HT1080 (cell line): ENCODE measurements around the gene CD36. TPM values are rescaled to one million over a fixed set of nuclear protein-coding genes. Genes with fewer than 3 reads are reported as not detected.
A peak's percentile ranks its signal among the peaks of the same experiment; 100 is the strongest.

Experiments
- DNase-seq: peaks from one replicate; pipeline ENCODE4 v3.0.0-alpha.2; 2015; ENCODE audit warnings: low read depth
- small RNA-seq: library from RNA; depleted of rRNA; stranded (forward); fragments of <200 nt; gene quantifications from one replicate; pipeline ENCODE3, GENCODE V24; 2014
- total RNA-seq: library from RNA; depleted of rRNA; stranded (reverse); fragments of >200 nt; shearing (Covaris generic); gene quantifications from 2 replicates; pipeline ENCODE4 v1.2.3, GENCODE V29; 2014; rRNA removed

CD36 gene
- total RNA-seq, 1 experiment from 2014 or later: not detected

DNA sequence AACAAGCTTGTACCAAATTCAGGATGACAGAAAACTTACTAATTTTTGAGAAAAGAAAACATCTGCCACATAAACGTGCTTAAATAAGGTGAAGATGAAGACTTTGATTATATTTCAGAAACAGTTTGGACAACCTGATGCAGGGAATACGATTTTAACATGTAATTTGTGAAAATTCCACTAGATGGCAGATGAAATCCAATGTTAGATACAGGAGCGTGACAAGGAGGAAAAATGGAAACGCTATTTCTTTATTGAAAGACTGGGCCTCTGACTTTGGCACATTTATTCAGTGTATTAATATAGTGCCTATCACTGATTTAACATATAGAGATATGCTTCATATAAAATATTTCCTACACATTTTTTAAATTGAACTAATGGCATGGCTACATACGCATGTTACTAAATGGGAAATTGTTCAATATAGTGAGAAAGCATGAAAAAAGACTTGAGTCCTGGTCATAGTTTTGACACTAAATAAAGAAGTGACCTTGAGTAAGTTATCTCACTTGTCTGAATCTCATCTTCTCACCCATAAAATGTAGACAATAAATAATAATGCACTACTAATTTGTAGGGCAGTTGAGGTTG, 60.7 kb downstream of the CD36 start:
- DNase-seq: peak; percentile 50

DNA sequence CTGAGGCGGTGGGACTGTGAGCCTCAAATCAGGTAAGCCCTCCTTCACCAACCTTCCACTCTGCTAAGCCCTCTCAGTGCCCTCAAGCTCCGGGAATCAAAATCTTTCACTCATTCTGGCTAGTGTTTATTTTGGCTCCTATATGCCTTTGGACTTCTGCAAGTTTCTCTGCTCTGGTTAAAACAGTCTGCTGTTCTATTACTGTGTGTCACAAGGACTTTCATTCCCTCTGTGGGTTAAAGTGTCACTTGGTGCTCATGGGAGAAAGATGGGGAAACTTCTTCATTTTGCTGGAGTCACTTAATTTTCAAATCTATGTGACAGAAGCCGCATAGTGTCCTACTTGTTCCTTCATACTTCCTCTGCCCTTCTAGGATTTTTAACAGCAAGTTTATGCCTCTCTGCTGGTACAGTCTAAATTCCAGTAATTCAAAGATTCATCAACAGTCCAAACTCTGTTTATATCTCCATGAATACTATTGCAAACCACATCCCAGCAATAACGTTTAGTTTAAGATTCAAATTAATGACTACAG, 61.3 kb downstream of the CD36 start:
- no peak for DNase-seq

GRCh38 chr7:80703272-80703671, 64.8 kb downstream of the CD36 start:
- DNase-seq: no peak

GRCh38 chr7:80705130-80705781, 66.8 kb downstream of the CD36 start:
- DNase-seq: no peak

DNA sequence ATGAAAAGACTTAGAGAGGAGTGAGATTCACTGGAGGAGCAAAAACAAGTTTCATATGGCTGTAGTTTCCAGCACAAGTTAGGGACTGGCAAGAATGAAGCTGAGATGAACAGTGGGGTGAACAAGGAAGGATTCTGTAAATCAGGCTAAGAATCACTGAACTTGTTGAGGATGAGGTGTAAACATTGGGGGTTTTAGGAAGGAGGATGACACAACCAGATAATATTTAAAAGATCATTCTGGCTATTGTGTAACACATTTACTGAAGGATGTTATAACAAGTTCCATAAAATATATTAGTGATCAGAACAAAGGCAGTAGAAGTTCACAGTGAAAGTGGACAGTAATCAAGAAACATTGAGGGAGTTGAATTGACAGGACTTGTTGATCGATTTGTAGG, 68.9 kb downstream of the CD36 start:
- no peak for DNase-seq

- DNase-seq: no peak
These were observed 69.7 kb downstream of the CD36 start for GRCh38 chr7:80708123-80708522.

- peak; percentile 79 for DNase-seq
These were observed 73.1 kb downstream of the CD36 start for GRCh38 chr7:80711531-80711930.

DNA sequence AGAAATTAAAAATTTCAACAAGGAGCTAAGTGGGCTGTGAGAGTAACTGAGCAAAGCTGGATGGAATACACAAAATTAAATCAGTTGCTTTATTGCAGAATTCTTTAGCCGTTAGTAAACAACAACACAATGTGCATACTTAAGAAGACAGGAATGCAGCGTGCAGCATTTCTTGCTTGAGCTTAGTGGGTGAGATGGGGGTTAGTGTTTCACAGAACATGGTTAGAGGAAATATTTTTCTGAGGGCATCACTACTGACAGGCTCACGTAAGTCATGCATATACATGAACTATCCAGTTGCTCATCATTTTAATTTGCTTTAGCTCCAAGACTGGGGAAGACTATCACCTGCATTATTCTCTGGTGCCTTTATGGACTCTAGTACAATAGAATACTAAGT, 80.8 kb downstream of the CD36 start:
- DNase-seq: no peak

DNA sequence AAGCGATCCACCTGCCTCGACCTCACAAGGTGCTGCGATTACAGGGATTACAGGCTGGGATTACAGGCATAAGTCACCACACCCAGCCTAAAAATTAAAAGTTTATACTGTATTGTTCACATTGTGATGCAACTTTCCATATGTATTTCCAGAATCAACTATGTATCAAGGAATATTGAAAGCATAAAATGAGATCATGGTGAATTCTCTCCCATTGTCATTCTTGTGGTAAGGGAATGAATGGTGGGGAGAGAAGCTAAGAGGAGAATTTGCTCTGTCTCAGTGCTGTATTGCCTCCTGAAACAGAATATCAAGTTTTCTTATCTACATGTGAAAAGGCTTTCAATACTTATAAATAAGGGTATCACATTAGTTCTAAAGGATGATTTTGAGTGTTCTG, 81.7 kb downstream of the CD36 start:
- no peak for DNase-seq

DNA sequence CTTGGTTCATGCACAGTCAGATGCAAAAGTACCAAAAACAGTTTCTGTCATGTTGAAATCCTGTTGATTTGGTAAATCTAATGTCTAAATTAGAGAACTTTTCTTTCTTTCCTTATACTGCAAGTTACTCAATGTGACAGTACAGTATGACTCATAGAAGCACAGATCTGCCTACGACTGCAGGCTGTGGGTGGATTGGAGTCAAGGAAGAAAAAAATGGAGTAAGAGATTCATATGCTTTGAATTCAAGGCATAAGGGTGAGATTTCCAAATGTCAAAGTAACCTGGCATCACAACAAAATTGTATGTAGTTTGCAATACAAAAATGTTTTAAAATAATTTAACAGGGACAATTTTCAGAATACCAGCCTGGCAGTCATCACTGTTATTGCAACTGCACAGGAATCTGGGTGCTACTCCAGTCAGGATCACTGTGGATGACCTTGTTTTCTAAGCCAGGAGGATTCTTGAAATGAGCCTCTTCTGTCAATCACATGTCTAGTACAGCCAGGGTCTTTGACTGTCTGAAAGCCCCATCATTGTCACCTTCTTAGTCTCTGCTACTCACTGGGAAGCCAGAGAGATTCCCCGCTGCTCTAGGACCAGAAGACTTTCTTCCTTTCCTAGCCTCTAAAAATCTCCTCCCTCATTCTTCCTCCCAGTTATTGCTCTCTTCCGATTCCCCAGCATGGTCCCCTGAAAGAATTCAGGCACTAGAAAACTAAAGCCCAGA, 83.6 kb downstream of the CD36 start:
- DNase-seq: peak; percentile 79

DNA sequence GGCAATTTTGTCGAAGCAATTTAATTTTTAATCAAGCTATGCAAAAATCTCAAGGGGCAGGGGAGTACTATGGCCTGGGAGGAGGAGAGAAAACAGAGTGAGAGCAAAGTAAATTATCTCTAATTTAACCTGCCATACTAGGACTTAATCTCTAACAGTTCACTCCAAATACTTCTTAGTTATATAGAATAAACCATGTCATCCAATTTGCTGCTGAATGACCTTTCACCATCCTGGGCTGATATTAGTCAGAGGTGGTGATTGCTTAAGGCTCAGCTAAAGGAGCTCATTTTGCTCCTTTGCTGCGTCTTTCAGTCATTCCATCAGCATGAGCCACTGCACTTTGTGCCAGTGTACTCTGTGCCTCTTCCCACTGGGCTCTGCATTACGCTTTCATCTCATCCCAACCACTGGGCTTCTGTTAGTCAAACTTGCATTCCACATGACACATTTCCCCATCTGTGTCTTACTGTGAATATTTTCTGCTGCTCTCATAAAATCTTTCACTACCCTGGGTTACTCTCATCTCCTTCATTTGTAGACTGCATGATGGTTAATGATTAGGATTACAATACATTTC, 84.3 kb downstream of the CD36 start:
- DNase-seq: peak; percentile 99

- no peak for DNase-seq
These were observed 85.9 kb downstream of the CD36 start for GRCh38 chr7:80724249-80724871.

- DNase-seq: no peak
These were observed 86.8 kb downstream of the CD36 start for GRCh38 chr7:80725181-80725611.

Small RNA genes lying within 50 kb of the gene (small RNA-seq; reads per million reads assigned to genes)
- gene AC073850.1: not detected

Other genes with a start within 250 kb of the CD36 start
- gene GNAT3, start 126.6 kb upstream of the CD36 start, total RNA-seq: not detected in 2 replicates